Measurements from ENCODE around the gene MOGAT3. TPM values are rescaled to one million over a fixed set of nuclear protein-coding genes. Genes with fewer than 3 reads are reported as not detected.
A peak's percentile ranks its signal among the peaks of the same experiment; 100 is the strongest.

Gene MOGAT3
- total and polyA plus RNA-seq, 2 donors: not detected

DNA sequence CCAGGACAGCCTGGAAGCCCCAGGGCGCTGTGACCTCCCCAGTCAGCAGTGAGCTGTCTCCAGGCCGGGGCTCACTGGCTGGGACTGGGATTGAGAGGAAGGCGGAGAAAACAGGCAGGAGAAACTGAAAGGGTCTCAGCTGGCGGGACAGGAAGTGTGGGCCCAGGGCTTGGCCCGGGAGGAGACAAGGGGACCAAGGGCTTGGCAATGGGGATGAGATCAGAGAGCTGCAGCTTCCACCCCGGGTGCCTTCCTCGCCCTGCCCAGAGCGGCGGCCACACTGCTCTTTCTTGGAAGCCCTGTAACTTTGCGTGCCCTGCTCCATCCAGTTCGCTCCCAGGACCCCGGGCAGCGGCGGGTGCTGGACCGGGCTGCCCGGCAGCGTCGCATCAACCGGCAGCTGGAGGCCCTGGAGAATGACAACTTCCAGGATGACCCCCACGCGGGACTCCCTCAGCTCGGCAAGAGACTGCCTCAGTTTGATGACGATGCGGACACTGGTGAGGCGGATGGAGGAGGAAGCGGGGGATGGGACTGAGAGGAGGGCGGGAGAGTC lies 21.5 kb upstream of the MOGAT3 start:
- H3K4me1 ChIP-seq (ENCODE audit: insufficient read depth): no peaks in the 10 kb centered on the region
- H3K4me3 ChIP-seq (ENCODE audit: low read depth, low read length): no peak overlapping the region
- no peaks in the 10 kb centered on the region for H3K36me3 ChIP-seq (ENCODE audit: insufficient read depth)
- WGBS: 91% methylated on average over 27 of the region's 27 CpGs
- no peak for DNase-seq (ENCODE audit: extremely low spot score)
- H3K27ac ChIP-seq (ENCODE audit: low read depth): no peak overlapping the region

DNA sequence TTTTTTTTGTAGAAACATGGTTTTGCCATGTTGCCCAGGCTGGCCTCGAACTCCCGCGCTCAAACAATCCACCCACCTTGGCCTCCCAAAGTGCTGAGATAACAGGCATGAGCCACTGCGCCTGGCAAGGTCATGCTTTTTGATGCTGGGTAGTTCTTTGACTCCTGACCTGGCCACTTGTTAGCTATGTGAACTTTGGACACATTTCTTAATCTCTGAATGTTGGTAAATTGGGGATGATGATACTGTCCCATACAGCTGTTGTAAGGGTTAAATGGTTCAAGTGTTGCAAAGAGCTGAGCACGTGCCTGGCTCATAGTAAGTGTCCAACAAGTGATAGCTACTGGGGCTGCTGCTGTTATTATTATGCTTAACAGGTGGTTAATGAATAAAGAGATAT lies 19.5 kb upstream of the MOGAT3 start:
- H3K27ac ChIP-seq (ENCODE audit: low read depth): no peak overlapping the region
- DNase-seq (ENCODE audit: extremely low spot score): no peak
- H3K4me1 ChIP-seq (ENCODE audit: insufficient read depth): peaks cover 2% of the 10 kb centered on the region
- 83% methylated on average over 5 of the region's 5 CpGs for WGBS
- no peaks in the 10 kb centered on the region for H3K36me3 ChIP-seq (ENCODE audit: insufficient read depth)
- H3K4me3 ChIP-seq (ENCODE audit: low read depth, low read length): no peak overlapping the region

DNA sequence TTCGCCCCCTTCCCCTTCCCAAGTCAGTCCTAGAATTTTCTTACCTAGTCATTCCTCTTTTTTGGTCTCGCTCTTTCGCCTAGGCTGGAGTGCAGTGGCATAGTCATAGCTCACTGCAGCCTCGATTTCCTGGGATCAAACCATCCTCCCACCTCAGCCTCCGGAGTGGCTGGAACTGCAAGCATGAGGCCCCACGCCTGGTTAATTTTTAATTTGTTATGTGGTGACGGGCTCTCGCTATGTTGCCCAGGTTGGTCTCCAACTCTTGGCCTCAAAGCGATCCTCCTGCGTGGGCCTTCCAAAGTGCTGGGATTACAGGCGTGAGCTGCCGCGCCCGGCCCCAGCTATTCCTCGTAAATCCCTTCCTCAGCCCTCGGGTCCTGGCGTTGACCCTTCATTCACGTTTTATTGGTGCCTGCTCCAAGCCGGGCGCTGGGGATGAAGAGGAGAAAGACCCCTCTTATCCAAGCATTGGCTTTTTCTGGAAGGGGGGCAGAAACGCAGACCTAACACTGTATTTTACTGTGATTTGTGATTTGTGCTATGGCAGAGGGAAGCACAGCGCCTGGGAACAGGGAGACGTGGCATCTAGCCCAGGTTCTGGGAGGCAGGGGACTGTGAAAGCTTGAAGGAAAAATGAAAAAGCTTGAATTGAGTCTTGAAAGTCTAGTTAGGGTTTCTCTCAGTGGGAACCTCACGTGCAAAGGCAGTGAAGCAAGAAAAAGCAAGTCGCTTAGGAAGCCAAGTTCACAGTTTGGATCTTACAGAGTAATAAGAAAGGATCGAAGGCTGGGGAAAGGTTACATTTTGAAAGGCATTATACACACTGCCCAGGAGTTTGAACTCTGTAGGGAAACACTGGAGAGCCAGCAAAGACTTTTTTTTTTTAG lies 17.6 kb upstream of the MOGAT3 start:
- Histone ChIP-seq H3K27ac (ENCODE audit: low read depth) (no peak overlapping the region), H3K4me3 (ENCODE audit: low read depth, low read length) (peak overlapping the region; percentile 84), H3K4me1 (ENCODE audit: insufficient read depth) (peaks cover 2% of the 10 kb centered on the region), H3K36me3 (ENCODE audit: insufficient read depth) (no peaks in the 10 kb centered on the region)
- 6% methylated on average over 26 of the region's 26 CpGs for WGBS
- DNase-seq (ENCODE audit: extremely low spot score): no peak

DNA sequence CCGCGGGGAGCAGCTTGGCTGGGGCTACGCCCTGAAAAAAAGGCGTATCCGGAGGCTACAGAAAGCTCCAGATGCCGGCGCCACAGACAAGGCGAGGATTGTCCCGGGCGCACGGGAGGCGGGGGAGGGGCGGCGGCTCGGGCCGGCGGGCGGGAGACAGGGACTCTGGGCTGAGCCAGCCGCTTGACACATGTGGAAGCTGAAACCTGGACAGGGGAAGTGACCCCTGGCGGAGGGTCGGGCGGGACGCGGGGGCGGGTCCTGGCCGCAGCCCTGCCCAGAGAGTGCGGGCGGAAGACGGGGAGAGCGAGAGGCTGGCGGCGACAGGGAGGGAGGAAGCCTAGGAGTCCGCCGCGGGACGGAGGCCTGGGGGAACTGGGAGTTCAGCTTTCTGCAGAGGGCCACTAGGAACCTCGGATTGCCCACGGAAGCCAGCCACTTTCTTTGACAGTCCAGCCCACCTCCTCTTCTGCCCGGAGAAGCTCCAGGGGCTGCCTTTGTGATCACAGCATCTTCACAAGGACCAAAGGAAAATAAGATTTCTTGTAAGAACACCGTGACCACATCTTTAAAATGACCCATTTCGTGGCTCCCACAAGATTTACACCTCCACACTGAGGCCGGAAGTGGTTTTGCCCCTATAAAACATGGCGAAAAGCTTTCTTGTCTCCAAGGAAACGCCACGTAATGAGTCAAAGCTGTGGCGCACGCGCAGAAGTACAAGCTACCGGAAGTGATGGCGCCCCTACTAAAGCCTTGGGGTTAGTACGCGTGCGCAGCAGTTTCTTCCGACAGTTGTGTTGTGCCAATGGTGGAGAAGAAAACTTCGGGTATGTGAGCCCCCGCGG lies 16.8 kb upstream of the MOGAT3 start, which contains the start of the genes PLOD3 and ZNHIT1:
TSS of gene PLOD3 (minus strand) at position 194 of the 848 bp plus-strand sequence. CDS start 307 bp downstream, outside the sequence.
TSS of gene ZNHIT1 (plus strand) at position 778 of the 848 bp plus-strand sequence. CDS start at position 809, 31 bp downstream.
- Histone ChIP-seq H3K36me3 (ENCODE audit: insufficient read depth) (no peaks in the 10 kb centered on the region), H3K4me1 (ENCODE audit: insufficient read depth) (peaks cover 2% of the 10 kb centered on the region), H3K27ac (ENCODE audit: low read depth) (peak within 1 kb of the TSS; percentile 65), H3K4me3 (ENCODE audit: low read depth, low read length) (peak within 1 kb of the TSS; percentile 84)
- DNase-seq (ENCODE audit: extremely low spot score): peak; percentile 98
- WGBS: 1% methylated on average over 57 of the region's 57 CpGs

DNA sequence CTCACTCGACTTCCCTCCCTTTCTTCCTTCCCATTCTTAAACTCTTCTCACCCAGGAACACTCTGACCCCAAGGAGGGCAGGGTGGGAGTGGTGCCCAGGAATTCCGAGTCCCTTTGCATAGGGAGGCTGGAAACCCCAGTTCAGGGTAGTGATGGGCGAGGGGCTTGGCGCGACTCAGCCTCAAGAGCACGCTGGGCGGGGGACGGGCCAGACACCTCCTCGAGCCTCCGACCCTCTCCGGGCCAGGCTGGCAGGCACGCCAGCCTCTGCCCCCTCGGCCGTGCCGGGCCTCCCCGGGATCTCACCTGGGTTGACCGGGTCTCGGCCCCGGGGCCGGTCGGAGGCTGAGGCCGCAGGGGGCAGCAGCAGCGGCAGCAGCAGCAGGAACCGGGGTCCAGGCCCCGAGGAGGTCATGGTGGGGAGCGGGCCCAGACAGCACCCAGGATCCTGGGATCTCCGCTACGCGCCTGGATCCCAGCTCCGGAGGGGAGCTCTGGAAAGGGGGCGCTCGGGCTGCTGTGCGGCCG lies 16.1 kb upstream of the MOGAT3 start:
- no peaks in the 10 kb centered on the region for H3K36me3 ChIP-seq (ENCODE audit: insufficient read depth)
- H3K27ac ChIP-seq (ENCODE audit: low read depth): no peak overlapping the region
- peak overlapping the region; percentile 84 for H3K4me3 ChIP-seq (ENCODE audit: low read depth, low read length)
- H3K4me1 ChIP-seq (ENCODE audit: insufficient read depth): peaks cover 2% of the 10 kb centered on the region
- no peak for DNase-seq (ENCODE audit: extremely low spot score)
- under 1% methylated on average over 34 of the region's 34 CpGs for WGBS

DNA sequence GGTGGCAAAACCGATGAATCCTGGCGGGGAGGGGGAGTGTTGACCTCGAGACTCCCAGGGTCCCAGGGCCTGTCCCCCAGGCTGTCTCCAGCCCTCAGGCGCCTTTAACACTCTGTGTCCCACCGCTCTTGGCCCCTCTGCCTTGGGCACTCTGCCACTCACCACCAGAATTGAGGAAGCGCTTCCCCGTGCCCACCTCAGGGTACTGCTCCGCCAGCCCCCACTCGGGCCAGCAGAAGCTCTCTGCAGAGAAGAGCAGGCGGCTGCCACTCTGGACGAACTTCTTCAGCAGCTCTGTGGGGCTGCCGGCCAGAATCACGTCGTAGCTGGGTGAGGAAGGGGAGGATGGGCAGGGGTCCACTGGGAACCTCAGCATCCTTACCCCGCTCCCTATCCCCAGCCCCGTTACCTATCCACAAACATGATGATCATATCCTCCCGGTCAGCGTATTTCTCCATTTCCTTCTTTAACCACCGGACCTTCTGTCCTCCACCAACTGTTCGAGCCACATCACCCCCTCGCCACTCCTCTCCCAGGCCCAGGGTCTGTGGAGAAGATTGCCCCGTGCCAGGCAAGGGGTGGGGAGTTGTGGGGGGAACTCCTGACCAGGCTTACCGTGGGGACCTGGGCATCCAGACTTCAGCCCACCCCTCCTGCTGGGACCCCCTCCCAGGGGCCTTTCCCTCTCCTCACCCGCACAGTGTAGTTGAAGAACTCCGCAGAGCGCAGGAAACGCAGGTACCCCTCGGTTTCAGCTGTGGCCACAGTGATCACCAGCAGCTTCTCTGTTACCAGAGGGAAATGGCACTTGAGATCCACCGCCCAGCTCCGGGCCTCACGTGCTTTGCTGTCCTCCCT lies 15.4 kb upstream of the MOGAT3 start:
- H3K36me3 ChIP-seq (ENCODE audit: insufficient read depth): no peaks in the 10 kb centered on the region
- no peak for DNase-seq (ENCODE audit: extremely low spot score)
- H3K4me3 ChIP-seq (ENCODE audit: low read depth, low read length): peak overlapping the region; percentile 84
- H3K27ac ChIP-seq (ENCODE audit: low read depth): no peak overlapping the region
- H3K4me1 ChIP-seq (ENCODE audit: insufficient read depth): peaks cover 2% of the 10 kb centered on the region
- WGBS: 59% methylated on average over 31 of the region's 31 CpGs

DNA sequence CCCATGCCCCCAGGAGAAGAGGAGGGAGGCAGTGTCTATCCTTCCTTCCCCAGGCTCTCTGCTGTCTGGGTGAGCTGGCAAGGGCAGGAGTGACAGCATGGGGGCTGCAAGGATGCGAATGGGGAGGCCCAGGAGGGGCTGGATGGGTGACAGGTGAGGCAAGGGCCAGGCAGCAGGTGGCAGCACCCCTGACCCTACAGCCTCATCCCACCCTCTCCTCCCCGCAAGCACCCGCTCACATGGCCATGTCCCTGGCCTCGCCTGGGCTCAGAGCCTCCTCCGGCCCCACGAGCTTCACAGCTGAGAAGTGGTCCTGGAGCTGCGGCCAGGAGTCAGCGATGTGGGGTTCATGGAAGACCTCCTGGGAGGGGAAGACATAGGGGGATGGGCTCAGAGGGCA lies 11.2 kb upstream of the MOGAT3 start:
- no peak for DNase-seq (ENCODE audit: extremely low spot score)
- H3K27ac ChIP-seq (ENCODE audit: low read depth): no peak overlapping the region
- WGBS: 89% methylated on average over 8 of the region's 8 CpGs
- no peaks in the 10 kb centered on the region for H3K36me3 ChIP-seq (ENCODE audit: insufficient read depth)
- peaks cover 2% of the 10 kb centered on the region for H3K4me1 ChIP-seq (ENCODE audit: insufficient read depth)
- no peak overlapping the region for H3K4me3 ChIP-seq (ENCODE audit: low read depth, low read length)

DNA sequence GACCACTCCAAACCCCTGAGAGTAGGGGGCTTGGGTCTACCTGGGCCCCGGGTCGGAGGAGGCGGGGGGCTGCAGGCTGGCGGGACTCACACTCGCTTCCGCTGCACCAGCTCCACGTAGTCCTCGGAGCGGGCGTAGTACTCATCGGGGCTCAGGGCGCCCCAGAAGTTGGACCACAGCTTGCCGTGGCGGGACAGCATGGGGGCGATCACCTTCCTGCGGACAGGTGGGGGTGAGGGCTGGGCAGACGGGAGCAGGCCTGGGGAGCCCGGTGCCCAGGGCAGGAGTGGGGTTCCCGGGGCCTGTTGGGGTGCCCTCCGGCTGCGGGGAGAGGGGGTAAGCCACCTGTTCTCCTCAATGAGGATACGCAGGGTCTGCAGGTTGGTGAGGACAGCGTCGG lies 10.7 kb upstream of the MOGAT3 start:
- H3K4me1 ChIP-seq (ENCODE audit: insufficient read depth): peaks cover 2% of the 10 kb centered on the region
- 96% methylated on average over 24 of the region's 24 CpGs for WGBS
- no peaks in the 10 kb centered on the region for H3K36me3 ChIP-seq (ENCODE audit: insufficient read depth)
- H3K4me3 ChIP-seq (ENCODE audit: low read depth, low read length): no peak overlapping the region
- no peak overlapping the region for H3K27ac ChIP-seq (ENCODE audit: low read depth)
- no peak for DNase-seq (ENCODE audit: extremely low spot score)

DNA sequence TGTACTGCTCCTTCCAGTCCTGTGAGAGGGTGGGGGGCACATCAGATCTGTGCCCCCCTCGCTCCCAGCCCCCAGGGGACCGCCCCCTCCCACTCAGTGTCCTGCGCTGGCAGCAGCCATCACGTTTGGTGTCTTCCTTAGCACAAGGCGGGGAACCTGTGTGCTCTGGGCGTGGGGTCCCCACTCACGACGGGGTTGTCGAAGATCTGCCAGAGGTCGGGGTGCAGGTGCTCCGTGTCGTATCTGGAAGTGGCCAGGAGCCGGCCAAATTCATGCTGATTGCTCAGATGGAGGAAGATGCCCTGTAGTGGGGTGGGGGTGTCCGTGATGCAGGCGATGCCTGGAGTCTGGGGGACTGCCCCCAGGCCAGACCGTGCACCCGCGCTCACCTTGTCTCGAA lies 9.3 kb upstream of the MOGAT3 start:
- no peak overlapping the region for H3K27ac ChIP-seq (ENCODE audit: low read depth)
- no peaks in the 10 kb centered on the region for H3K4me1 ChIP-seq (ENCODE audit: insufficient read depth)
- no peaks in the 10 kb centered on the region for H3K36me3 ChIP-seq (ENCODE audit: insufficient read depth)
- DNase-seq (ENCODE audit: extremely low spot score): no peak
- no peak overlapping the region for H3K4me3 ChIP-seq (ENCODE audit: low read depth, low read length)
- 93% methylated on average over 19 of the region's 19 CpGs for WGBS

DNA sequence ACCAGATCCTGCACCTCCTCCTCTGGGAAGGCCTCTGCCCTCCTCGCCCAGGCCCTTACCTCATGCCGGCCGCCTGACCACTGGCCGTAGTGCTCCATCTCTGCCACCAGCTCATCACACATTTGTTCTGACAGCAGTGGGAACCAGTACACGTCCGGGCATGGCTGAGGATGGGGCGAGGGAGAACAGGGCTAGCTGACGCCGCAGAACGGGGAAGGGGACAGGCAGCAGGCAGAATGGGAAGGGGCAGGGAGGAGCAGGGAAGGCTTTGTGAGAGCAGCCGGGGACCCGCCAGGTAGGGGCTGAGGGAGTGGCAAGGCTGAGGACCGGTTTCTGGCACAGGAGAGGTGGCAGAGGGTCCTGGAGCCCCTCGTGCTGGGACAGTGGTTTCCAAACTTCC lies 8.0 kb upstream of the MOGAT3 start:
- H3K4me1 ChIP-seq (ENCODE audit: insufficient read depth): no peaks in the 10 kb centered on the region
- WGBS: 89% methylated on average over 14 of the region's 14 CpGs
- H3K27ac ChIP-seq (ENCODE audit: low read depth): no peak overlapping the region
- no peaks in the 10 kb centered on the region for H3K36me3 ChIP-seq (ENCODE audit: insufficient read depth)
- no peak overlapping the region for H3K4me3 ChIP-seq (ENCODE audit: low read depth, low read length)
- no peak for DNase-seq (ENCODE audit: extremely low spot score)

DNA sequence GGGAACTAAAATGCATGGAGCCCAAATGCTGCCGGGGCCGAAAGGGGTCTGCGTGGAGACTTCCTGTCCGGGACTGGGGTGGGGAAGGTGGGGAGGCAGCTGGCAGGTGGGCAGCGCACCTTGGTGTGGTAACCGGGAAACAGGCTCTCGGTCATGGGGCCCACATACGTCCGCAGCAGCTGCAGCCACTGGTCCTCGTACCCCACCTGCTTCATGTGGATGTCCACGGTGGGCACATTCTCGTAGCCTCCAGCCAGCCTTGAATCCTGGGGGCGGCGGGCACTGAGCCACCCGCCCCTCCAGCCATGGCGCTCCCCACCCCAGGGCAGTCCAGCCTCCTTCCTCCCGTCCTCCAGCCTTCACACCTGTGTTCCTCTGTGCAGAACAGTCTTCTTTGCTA lies 6.6 kb upstream of the MOGAT3 start:
- no peaks in the 10 kb centered on the region for H3K36me3 ChIP-seq (ENCODE audit: insufficient read depth)
- no peaks in the 10 kb centered on the region for H3K4me1 ChIP-seq (ENCODE audit: insufficient read depth)
- 94% methylated on average over 17 of the region's 17 CpGs for WGBS
- DNase-seq (ENCODE audit: extremely low spot score): no peak
- H3K27ac ChIP-seq (ENCODE audit: low read depth): no peak overlapping the region
- H3K4me3 ChIP-seq (ENCODE audit: low read depth, low read length): no peak overlapping the region

DNA sequence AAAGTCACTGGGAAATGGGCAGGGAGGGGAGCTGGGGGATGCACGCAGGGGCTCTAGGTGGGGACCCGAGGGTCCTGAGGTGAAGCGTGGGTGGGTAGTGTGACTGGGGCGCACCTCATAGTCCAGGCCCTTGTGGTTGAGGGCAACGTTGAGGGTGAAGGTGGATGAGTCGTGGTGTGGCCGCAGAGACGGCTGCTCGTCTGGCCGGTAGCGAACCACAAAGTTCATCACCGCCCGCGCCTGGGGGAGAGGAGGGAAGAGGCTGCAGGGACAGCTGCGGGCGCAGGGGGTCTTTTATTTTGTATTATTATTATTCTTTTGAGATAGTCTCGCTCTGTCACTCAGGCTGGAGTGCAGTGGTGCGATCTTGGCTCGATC lies 5.8 kb upstream of the MOGAT3 start:
- 89% methylated on average over 19 of the region's 19 CpGs for WGBS
- H3K36me3 ChIP-seq (ENCODE audit: insufficient read depth): no peaks in the 10 kb centered on the region

More for the DNA sequence above, 5.8 kb upstream of the MOGAT3 start:
- Histone ChIP-seq H3K27ac (ENCODE audit: low read depth) (no peak overlapping the region), H3K4me3 (ENCODE audit: low read depth, low read length) (no peak overlapping the region), H3K4me1 (ENCODE audit: insufficient read depth) (peaks cover 2% of the 10 kb centered on the region)
- no peak for DNase-seq (ENCODE audit: extremely low spot score)
